GM12878 (cell line): Measurements from ENCODE around the gene SUPT6H. TPM values are rescaled to one million over a fixed set of nuclear protein-coding genes. Genes with fewer than 3 reads are reported as not detected.

Experiments used
- ATAC-seq: fragments of 200-7000 bp; cut with Tn5 transposase; 3 replicates; pipeline ENCODE4 v1.9.1; 2020; ENCODE audit warnings: mild to moderate bottlenecking, moderate library complexity
- BruUV-seq: library from RNA; stranded (reverse); fragments of 400-500 nt; replicated peaks from 2 replicates; lab custom pipeline; 2021; lab: Mats Ljungman, UMichigan
- CTCF ChIA-PET: fragments of 300-600 bp; sonication (Branson Sonifier 250); formaldehyde crosslinking; extraction: SDS; loops from one replicate; lab custom pipeline; 2021; ENCODE audit warnings: inconsistent platforms; lab: Yijun Ruan, JAX
- POLR2A ChIA-PET: fragments of 350-600 bp; formaldehyde crosslinking; extraction: SDS; loops from one replicate; lab custom pipeline; 2021; ENCODE audit warnings: inconsistent platforms; lab: Charles Lee
- RAD21 ChIA-PET: fragments of 300-600 bp; sonication (Branson Sonifier 250); formaldehyde crosslinking; loops from one replicate; lab custom pipeline; 2023; ENCODE audit warnings: antibody characterized with exemption; ENCODE audit not compliant: unreplicated experiment; lab: Charles Lee
- SMC1A ChIA-PET: fragments of 300-600 bp; sonication (Branson Sonifier 250); formaldehyde crosslinking; loops from one replicate; lab custom pipeline; 2023; ENCODE audit not compliant: unreplicated experiment, uncharacterized antibody; lab: Charles Lee
- DNase-seq: peaks from one replicate; pipeline ENCODE4 v3.0.0-alpha.2; 2011; ENCODE audit warnings: low read depth, low spot score
- FAIRE-seq: peaks from 3 replicates; lab custom pipeline; 2011; peaks lifted over from hg19 to GRCh38; lab: Jason Lieb, UNC
- H2AFZ ChIP-seq: 2 replicates; pipeline ENCODE4 v1.6.0; 2011; ENCODE audit warnings: low read depth, low read length, control low read depth; ENCODE audit not compliant: control insufficient read depth
- H3K27ac ChIP-seq: 2 replicates; pipeline ENCODE4 v1.5.1; 2011; ENCODE audit warnings: control low read depth; ENCODE audit not compliant: control insufficient read depth, insufficient read depth
- H3K27me3 ChIP-seq, 2 experiments: replicated peaks in 1 of 2; 2 replicates each; pipeline versions ENCODE4 v1.6.0 to v1.6.1; 2011; ENCODE audit warnings: low read length in 1 of 2; ENCODE audit not compliant: control insufficient read depth in 2 of 2, insufficient read depth in 2 of 2
- H3K36me3 ChIP-seq, 2 experiments: 2 replicates each; pipeline ENCODE4 v1.5.1; 2011; ENCODE audit warnings: low read length in 1 of 2; ENCODE audit not compliant: control insufficient read depth in 2 of 2, insufficient read depth in 2 of 2
- H3K4me1 ChIP-seq: 2 replicates; pipeline ENCODE4 v1.6.1; 2011; ENCODE audit warnings: mild to moderate bottlenecking, low read length, moderate library complexity, mixed read lengths; ENCODE audit not compliant: control insufficient read depth, insufficient read depth
- H3K4me2 ChIP-seq: 2 replicates; pipeline ENCODE4 v1.6.0; 2011; ENCODE audit warnings: control low read depth; ENCODE audit not compliant: control insufficient read depth, insufficient read depth
- H3K4me3 ChIP-seq: fragments of 200-600 bp; sonication (generic); 2 replicates; pipeline ENCODE4 v1.5.1; 2016
- H3K79me2 ChIP-seq: 2 replicates; pipeline ENCODE4 v1.6.0; 2011; ENCODE audit warnings: low read length; ENCODE audit not compliant: control insufficient read depth, insufficient read depth
- H3K9ac ChIP-seq: 2 replicates; pipeline ENCODE4 v1.8.0; 2011; ENCODE audit warnings: low read length, control low read depth, mixed read lengths; ENCODE audit not compliant: control insufficient read depth, insufficient read depth
- H3K9me3 ChIP-seq: replicated peaks from 3 replicates; pipeline ENCODE4 v1.5.1; 2011; ENCODE audit warnings: mild to moderate bottlenecking, low read length; ENCODE audit not compliant: control insufficient read depth, insufficient read depth
- H4K20me1 ChIP-seq: 2 replicates; pipeline ENCODE4 v1.6.0; 2011; ENCODE audit not compliant: control insufficient read depth, insufficient read depth
- CHD2 ChIP-seq: IDR thresholded peaks from 2 replicates; pipeline ENCODE4 v1.6.1; 2011; ENCODE audit warnings: low read depth, low read length, improper control_type of control experiment, borderline replicate concordance
- JUND ChIP-seq: IDR thresholded peaks from 2 replicates; pipeline ENCODE4 v1.6.1; 2012; ENCODE audit warnings: low read depth, mild to moderate bottlenecking, low read length, improper control_type of control experiment, moderate library complexity
- PML ChIP-seq: IDR thresholded peaks from 2 replicates; pipeline ENCODE4 v1.6.1; 2012; ENCODE audit warnings: low read length, inconsistent platforms
- POLR2AphosphoS2 ChIP-seq: IDR thresholded peaks from 2 replicates; pipeline ENCODE4 v1.6.1; 2011; ENCODE audit warnings: low read depth, mild to moderate bottlenecking, low read length, improper control_type of control experiment, moderate library complexity
- RBBP5 ChIP-seq: fragments of 200-600 bp; sonication (generic); conservative IDR thresholded peaks from 2 replicates; pipeline ENCODE4 v1.6.1; 2016
- RFX5 ChIP-seq: IDR thresholded peaks from 2 replicates; pipeline ENCODE4 v1.6.1; 2011; ENCODE audit warnings: low read depth, low read length, improper control_type of control experiment
- SREBF2 ChIP-seq: IDR thresholded peaks from 2 replicates; pipeline ENCODE4 v1.6.1; 2012; ENCODE audit warnings: mild to moderate bottlenecking, low read length
- WGBS: methylation state at CpG from one replicate; pipeline ENCODE4 v1.1.6; 2016; ENCODE audit warnings: low lambda C conversion rate; ENCODE audit not compliant: insufficient replicate concordance, insufficient coverage; ENCODE audit errors: missing lambda C conversion rate; 5-methylcytosine and 5-hydroxymethylcytosine counted together
- in situ Hi-C: fragments of 300-500 bp; cut with MboI; formaldehyde crosslinking; loops from 9 replicates; pipeline ENCODE4 v1.14.3; 2018; ENCODE audit warnings: mixed read lengths
- intact Hi-C: fragments of 100-400 bp; cut with micrococcal nuclease; formaldehyde crosslinking; loops from one replicate; pipeline ENCODE4 v1.14.2; 2022; ENCODE audit not compliant: unreplicated experiment
- polyA plus RNA-seq, 11 experiments: library from polyadenylated mRNA; depleted of rRNA in 4 of 11; unstranded in 6 of 11; stranded (reverse) in 5 of 11; fragments of >200 nt; fragmentation: Nextera tagmentation in 4 of 11; fragmentation: Illumina TruSeq in 1 of 11; extraction: Ambion mirVana in 4 of 11; extraction: Trizol in 1 of 11; gene quantifications; 1 replicate in 1 of 11; 2 replicates in 10 of 11; pipeline versions ENCODE4 v1.2.1 to v1.2.3, GENCODE V29; 2011 to 2016; ENCODE audit warnings: inconsistent platforms in 2 of 11, missing spikeins in 2 of 11, low read depth in 1 of 11
- total RNA-seq, 4 experiments: library from RNA; depleted of rRNA in 3 of 4; stranded (reverse); fragments of >200 nt in 3 of 4; fragmentation: Illumina TruSeq in 1 of 4; extraction: Trizol in 1 of 4; gene quantifications; 2 replicates each; pipeline versions ENCODE4 v1.2.1 to v1.2.3, GENCODE V29; 2013 to 2021
- TF ChIP-seq, protein P1 (sequence below): fragments of 450-650 bp; formaldehyde crosslinking; IDR thresholded peaks from 2 replicates; pipeline ENCODE4 v1.4.0; 2020; ENCODE audit warnings: mild to moderate bottlenecking, moderate library complexity
- TF ChIP-seq, protein P2 (sequence below): fragments of 450-650 bp; IDR thresholded peaks from 2 replicates; pipeline ENCODE4 v1.6.1; 2017; ENCODE audit warnings: mild to moderate bottlenecking, moderate library complexity

The SUPT6H gene
- total and polyA plus RNA-seq, 10 of the 15 experiments (the other 5 are each of a cell fraction or from before 2014, with no cell fraction given) = 1.7 to 58.8 (median 37.7) TPM

DNA sequence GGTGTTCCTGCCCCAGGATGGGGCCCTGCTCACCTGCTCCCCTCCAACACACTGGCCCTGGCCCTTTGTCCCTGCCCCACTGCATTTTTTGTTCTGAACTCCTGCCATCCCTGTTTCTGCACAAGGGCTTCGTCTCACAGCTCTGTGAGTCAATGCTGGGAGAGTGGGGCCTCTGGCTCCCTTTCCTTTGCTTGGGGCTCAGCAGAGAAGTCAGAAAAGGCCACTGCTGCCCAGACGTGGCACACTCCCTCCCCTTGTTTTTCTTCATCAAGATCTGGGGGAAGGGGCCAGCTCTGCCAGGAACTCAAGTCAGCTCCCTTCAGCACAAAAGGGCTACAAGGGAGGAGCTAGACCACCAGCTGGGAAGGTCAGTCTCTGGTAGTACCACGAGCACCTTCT lies 40.7 kb downstream of the SUPT6H start:
- CTCF ChIA-PET = interaction anchor here (1.7 kb wide), 1 partner anchor 56 kb away, joined by 9 read pairs; no protein-coding TSS in a partner anchor
- no peak for ATAC-seq
- no peaks in the 10 kb centered on the region for H3K79me2 ChIP-seq

More for the DNA sequence above, 40.7 kb downstream of the SUPT6H start:
- DNase-seq (no peak), FAIRE-seq (no peak)
- H3K4me1 ChIP-seq = no peaks in the 10 kb centered on the region
- ChIA-PET RAD21 (no interaction called here), POLR2A (interaction anchor here (0.6 to 1.1 kb wide), 2 partner anchors 8 to 109 kb away, joined by 3 to 10 read pairs; no protein-coding TSS in a partner anchor), SMC1A (no interaction called here)
- no peak overlapping the region for H3K4me2 ChIP-seq
- H3K9ac ChIP-seq = no peak overlapping the region; the same call in 1 of the 2 replicates
- no peaks in the 10 kb centered on the region for H4K20me1 ChIP-seq
- H3K4me3 ChIP-seq = no peak overlapping the region
- in situ Hi-C loops = no loop called here
- peaks cover 12 to 42% of the 10 kb centered on the region in 2 experiments; a peak in 3 of 4 replicates for H3K36me3 ChIP-seq
- TF ChIP-seq RFX5 (no peak), JUND (no peak), RBBP5 (no peak), CHD2 (no peak), SREBF2 (no peak), POLR2AphosphoS2 (no peak), PML (no peak)
- TF ChIP-seq, protein P1, sequence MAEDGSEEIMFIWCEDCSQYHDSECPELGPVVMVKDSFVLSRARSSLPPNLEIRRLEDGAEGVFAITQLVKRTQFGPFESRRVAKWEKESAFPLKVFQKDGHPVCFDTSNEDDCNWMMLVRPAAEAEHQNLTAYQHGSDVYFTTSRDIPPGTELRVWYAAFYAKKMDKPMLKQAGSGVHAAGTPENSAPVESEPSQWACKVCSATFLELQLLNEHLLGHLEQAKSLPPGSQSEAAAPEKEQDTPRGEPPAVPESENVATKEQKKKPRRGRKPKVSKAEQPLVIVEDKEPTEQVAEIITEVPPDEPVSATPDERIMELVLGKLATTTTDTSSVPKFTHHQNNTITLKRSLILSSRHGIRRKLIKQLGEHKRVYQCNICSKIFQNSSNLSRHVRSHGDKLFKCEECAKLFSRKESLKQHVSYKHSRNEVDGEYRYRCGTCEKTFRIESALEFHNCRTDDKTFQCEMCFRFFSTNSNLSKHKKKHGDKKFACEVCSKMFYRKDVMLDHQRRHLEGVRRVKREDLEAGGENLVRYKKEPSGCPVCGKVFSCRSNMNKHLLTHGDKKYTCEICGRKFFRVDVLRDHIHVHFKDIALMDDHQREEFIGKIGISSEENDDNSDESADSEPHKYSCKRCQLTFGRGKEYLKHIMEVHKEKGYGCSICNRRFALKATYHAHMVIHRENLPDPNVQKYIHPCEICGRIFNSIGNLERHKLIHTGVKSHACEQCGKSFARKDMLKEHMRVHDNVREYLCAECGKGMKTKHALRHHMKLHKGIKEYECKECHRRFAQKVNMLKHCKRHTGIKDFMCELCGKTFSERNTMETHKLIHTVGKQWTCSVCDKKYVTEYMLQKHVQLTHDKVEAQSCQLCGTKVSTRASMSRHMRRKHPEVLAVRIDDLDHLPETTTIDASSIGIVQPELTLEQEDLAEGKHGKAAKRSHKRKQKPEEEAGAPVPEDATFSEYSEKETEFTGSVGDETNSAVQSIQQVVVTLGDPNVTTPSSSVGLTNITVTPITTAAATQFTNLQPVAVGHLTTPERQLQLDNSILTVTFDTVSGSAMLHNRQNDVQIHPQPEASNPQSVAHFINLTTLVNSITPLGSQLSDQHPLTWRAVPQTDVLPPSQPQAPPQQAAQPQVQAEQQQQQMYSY (CRISPR knock-in tag) = no peak
- TF ChIP-seq, protein P2, sequence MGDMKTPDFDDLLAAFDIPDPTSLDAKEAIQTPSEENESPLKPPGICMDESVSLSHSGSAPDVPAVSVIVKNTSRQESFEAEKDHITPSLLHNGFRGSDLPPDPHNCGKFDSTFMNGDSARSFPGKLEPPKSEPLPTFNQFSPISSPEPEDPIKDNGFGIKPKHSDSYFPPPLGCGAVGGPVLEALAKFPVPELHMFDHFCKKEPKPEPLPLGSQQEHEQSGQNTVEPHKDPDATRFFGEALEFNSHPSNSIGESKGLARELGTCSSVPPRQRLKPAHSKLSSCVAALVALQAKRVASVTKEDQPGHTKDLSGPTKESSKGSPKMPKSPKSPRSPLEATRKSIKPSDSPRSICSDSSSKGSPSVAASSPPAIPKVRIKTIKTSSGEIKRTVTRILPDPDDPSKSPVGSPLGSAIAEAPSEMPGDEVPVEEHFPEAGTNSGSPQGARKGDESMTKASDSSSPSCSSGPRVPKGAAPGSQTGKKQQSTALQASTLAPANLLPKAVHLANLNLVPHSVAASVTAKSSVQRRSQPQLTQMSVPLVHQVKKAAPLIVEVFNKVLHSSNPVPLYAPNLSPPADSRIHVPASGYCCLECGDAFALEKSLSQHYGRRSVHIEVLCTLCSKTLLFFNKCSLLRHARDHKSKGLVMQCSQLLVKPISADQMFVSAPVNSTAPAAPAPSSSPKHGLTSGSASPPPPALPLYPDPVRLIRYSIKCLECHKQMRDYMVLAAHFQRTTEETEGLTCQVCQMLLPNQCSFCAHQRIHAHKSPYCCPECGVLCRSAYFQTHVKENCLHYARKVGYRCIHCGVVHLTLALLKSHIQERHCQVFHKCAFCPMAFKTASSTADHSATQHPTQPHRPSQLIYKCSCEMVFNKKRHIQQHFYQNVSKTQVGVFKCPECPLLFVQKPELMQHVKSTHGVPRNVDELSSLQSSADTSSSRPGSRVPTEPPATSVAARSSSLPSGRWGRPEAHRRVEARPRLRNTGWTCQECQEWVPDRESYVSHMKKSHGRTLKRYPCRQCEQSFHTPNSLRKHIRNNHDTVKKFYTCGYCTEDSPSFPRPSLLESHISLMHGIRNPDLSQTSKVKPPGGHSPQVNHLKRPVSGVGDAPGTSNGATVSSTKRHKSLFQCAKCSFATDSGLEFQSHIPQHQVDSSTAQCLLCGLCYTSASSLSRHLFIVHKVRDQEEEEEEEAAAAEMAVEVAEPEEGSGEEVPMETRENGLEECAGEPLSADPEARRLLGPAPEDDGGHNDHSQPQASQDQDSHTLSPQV = no peak
- intact Hi-C loops = no loop called here
- H3K27me3 ChIP-seq = no peaks in the 10 kb centered on the region
- BruUV-seq = no TSS peak
- no peaks in the 10 kb centered on the region for H3K9me3 ChIP-seq
- H2AFZ ChIP-seq = no peak overlapping the region
- WGBS = 78% methylated on average over 3 of the region's 3 CpGs
- no peak overlapping the region for H3K27ac ChIP-seq
